ENCODE data around the gene FRMPD4. TPM values are rescaled to one million over a fixed set of nuclear protein-coding genes. Genes with fewer than 3 reads are reported as not detected.

FRMPD4 gene
- total RNA-seq, 1 donor from 2014 or later = 0.07 TPM

- Mint-ChIP-seq H3K36me3 (ENCODE audit: low read depth) (peaks cover 6% of the 10 kb centered on the region), H3K4me1 (no peaks in the 10 kb centered on the region), H3K9me3 (peaks cover 25% of the 10 kb centered on the region), H3K27me3 (ENCODE audit: low read depth) (no peaks in the 10 kb centered on the region), H3K4me3 (no peak overlapping the region), H3K27ac (ENCODE audit: unreplicated experiment) (no peak overlapping the region)
- no peak for TF ChIP-seq CTCF (conservative IDR thresholded peaks at IDR 0.05)
- no peak for DNase-seq (ENCODE audit: low read depth, low spot score)
These were observed 170.1 kb downstream of the FRMPD4 start for GRCh38 chrX:12308420-12308819.

- no peak for TF ChIP-seq CTCF (conservative IDR thresholded peaks at IDR 0.05)
- Mint-ChIP-seq H3K36me3 (ENCODE audit: low read depth) (peaks cover 6% of the 10 kb centered on the region), H3K9me3 (peaks cover 25% of the 10 kb centered on the region), H3K4me3 (no peak overlapping the region), H3K4me1 (no peaks in the 10 kb centered on the region), H3K27ac (ENCODE audit: unreplicated experiment) (no peak overlapping the region), H3K27me3 (ENCODE audit: low read depth) (no peaks in the 10 kb centered on the region)
- DNase-seq (ENCODE audit: low read depth, low spot score) = no peak
These were observed 170.9 kb downstream of the FRMPD4 start for GRCh38 chrX:12309040-12309743.

GRCh38 chrX:12309744-12310076 is 171.4 kb downstream of the FRMPD4 start:
- peaks cover 6% of the 10 kb centered on the region for H3K36me3 Mint-ChIP-seq (ENCODE audit: low read depth)
- no peak overlapping the region for H3K4me3 Mint-ChIP-seq
- no peak for TF ChIP-seq CTCF (conservative IDR thresholded peaks at IDR 0.05)
- DNase-seq (ENCODE audit: low read depth, low spot score) = no peak
- peaks cover 24% of the 10 kb centered on the region for H3K9me3 Mint-ChIP-seq
- no peaks in the 10 kb centered on the region for H3K4me1 Mint-ChIP-seq
- no peak overlapping the region for H3K27ac Mint-ChIP-seq (ENCODE audit: unreplicated experiment)
- H3K27me3 Mint-ChIP-seq (ENCODE audit: low read depth) = no peaks in the 10 kb centered on the region

- TF ChIP-seq CTCF (conservative IDR thresholded peaks at IDR 0.05) = no peak
- Mint-ChIP-seq H3K4me3 (no peak overlapping the region), H3K27ac (ENCODE audit: unreplicated experiment) (no peak overlapping the region), H3K27me3 (ENCODE audit: low read depth) (no peaks in the 10 kb centered on the region), H3K36me3 (ENCODE audit: low read depth) (peaks cover 6% of the 10 kb centered on the region), H3K9me3 (peaks cover 11% of the 10 kb centered on the region), H3K4me1 (no peaks in the 10 kb centered on the region)
- DNase-seq (ENCODE audit: low read depth, low spot score) = no peak
These were observed 176.4 kb downstream of the FRMPD4 start for GRCh38 chrX:12314651-12315050.

- Mint-ChIP-seq H3K9me3 (peaks cover 11% of the 10 kb centered on the region), H3K36me3 (ENCODE audit: low read depth) (peaks cover 6% of the 10 kb centered on the region), H3K4me1 (no peaks in the 10 kb centered on the region), H3K4me3 (no peak overlapping the region), H3K27me3 (ENCODE audit: low read depth) (no peaks in the 10 kb centered on the region), H3K27ac (ENCODE audit: unreplicated experiment) (peak overlapping the region; percentile 84)
- TF ChIP-seq CTCF (conservative IDR thresholded peaks at IDR 0.05) = no peak
- no peak for DNase-seq (ENCODE audit: low read depth, low spot score)
These were observed 177.3 kb downstream of the FRMPD4 start for GRCh38 chrX:12315526-12315925.
